RWPE2 (cell line): Measurements from ENCODE around the gene COL2A1.

Experiments
- ATAC-seq: fragments of 200-7000 bp; cut with Tn5 transposase; 3 replicates; pipeline ENCODE4 v1.9.1; 2021; ENCODE audit warnings: low read depth
- DNase-seq: peaks from one replicate; pipeline ENCODE4 v3.0.0-alpha.2; 2020; ENCODE audit warnings: low spot score
- H3K27ac ChIP-seq: fragments of 450-650 bp; 2 replicates; pipeline ENCODE4 v1.5.1; 2017; ENCODE audit warnings: mild to moderate bottlenecking; ENCODE audit not compliant: poor library complexity, severe bottlenecking
- H3K27me3 ChIP-seq: fragments of 250-450 bp; sonication (Bioruptor Pico); 2 replicates; pipeline ENCODE4 v1.5.1; 2021; ENCODE audit warnings: mild to moderate bottlenecking, moderate library complexity; ENCODE audit not compliant: insufficient read depth, poor library complexity, severe bottlenecking
- H3K36me3 ChIP-seq: fragments of 250-450 bp; sonication (Bioruptor Pico); 2 replicates; pipeline ENCODE4 v1.5.1; 2020; ENCODE audit warnings: low read depth, mild to moderate bottlenecking, moderate library complexity
- H3K4me1 ChIP-seq: fragments of 250-450 bp; sonication (Bioruptor Pico); 2 replicates; pipeline ENCODE4 v1.5.1; 2021; ENCODE audit warnings: mild to moderate bottlenecking, moderate library complexity; ENCODE audit not compliant: insufficient read depth, poor library complexity, severe bottlenecking
- H3K4me3 ChIP-seq: fragments of 250-450 bp; sonication (Bioruptor Pico); 2 replicates; pipeline ENCODE4 v1.5.1; 2021; ENCODE audit warnings: mild to moderate bottlenecking, moderate library complexity; ENCODE audit not compliant: severe bottlenecking
- H3K9me3 ChIP-seq: fragments of 250-450 bp; sonication (Bioruptor Pico); 2 replicates; pipeline ENCODE4 v1.5.1; 2021; ENCODE audit warnings: mild to moderate bottlenecking, moderate library complexity; ENCODE audit not compliant: severe bottlenecking
- CTCF ChIP-seq: fragments of 450-650 bp; IDR thresholded peaks from one replicate; pipeline ENCODE4 v1.5.1; 2017; ENCODE audit warnings: mild to moderate bottlenecking, moderate library complexity; ENCODE audit not compliant: poor library complexity, severe bottlenecking

COL2A1 gene

DNA sequence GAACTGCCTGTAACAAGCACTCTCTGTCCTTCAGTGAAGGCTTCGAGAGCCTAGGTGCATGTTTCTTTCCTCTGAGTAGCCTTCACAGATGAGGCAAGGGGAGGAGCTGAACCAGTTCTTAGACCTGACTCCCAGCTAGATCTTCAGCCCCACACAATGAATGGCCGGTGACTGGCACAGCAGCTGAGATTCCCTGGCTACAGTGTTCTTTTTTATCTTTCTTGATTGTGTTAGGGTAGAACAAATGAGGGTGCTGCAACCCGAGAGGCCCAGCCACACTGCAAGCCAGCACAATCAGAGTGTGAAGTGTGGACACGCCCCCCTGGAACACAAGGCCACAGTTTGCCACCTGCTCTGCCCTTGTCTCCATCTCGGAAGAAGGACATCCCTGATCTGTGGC lies 19.1 kb upstream of the COL2A1 start:
- no peaks in the 10 kb centered on the region for H3K27me3 ChIP-seq
- H3K27ac ChIP-seq: no peak overlapping the region
- H3K9me3 ChIP-seq: no peaks in the 10 kb centered on the region
- no peak for ATAC-seq
- TF ChIP-seq CTCF: no peak
- peaks cover 3% of the 10 kb centered on the region for H3K4me1 ChIP-seq
- H3K36me3 ChIP-seq: no peaks in the 10 kb centered on the region
- no peak for DNase-seq
- no peak overlapping the region for H3K4me3 ChIP-seq

- Histone ChIP-seq H3K9me3 (no peaks in the 10 kb centered on the region), H3K27ac (no peak overlapping the region), H3K36me3 (no peaks in the 10 kb centered on the region), H3K27me3 (no peaks in the 10 kb centered on the region), H3K4me3 (no peak overlapping the region), H3K4me1 (peaks cover 3% of the 10 kb centered on the region)
- no peak for TF ChIP-seq CTCF
- ATAC-seq (no peak), DNase-seq (no peak)
Measured at GRCh38 chr12:48022676-48023385, 18.6 kb upstream of the COL2A1 start.

- no peak for ATAC-seq
- Histone ChIP-seq H3K4me1 (peaks cover 3% of the 10 kb centered on the region), H3K27ac (no peak overlapping the region), H3K4me3 (no peak overlapping the region), H3K27me3 (no peaks in the 10 kb centered on the region), H3K36me3 (no peaks in the 10 kb centered on the region), H3K9me3 (no peaks in the 10 kb centered on the region)
- no peak for TF ChIP-seq CTCF
- no peak for DNase-seq
Measured at GRCh38 chr12:48022180-48022521, 17.9 kb upstream of the COL2A1 start.

- Histone ChIP-seq H3K4me1 (peaks cover 3% of the 10 kb centered on the region), H3K4me3 (no peak overlapping the region), H3K27me3 (no peaks in the 10 kb centered on the region), H3K36me3 (no peaks in the 10 kb centered on the region), H3K9me3 (no peaks in the 10 kb centered on the region), H3K27ac (no peak overlapping the region)
- TF ChIP-seq CTCF: no peak
- peak; percentile 85 for ATAC-seq
- DNase-seq: no peak
Measured at GRCh38 chr12:48021485-48022179, 17.4 kb upstream of the COL2A1 start.

DNA sequence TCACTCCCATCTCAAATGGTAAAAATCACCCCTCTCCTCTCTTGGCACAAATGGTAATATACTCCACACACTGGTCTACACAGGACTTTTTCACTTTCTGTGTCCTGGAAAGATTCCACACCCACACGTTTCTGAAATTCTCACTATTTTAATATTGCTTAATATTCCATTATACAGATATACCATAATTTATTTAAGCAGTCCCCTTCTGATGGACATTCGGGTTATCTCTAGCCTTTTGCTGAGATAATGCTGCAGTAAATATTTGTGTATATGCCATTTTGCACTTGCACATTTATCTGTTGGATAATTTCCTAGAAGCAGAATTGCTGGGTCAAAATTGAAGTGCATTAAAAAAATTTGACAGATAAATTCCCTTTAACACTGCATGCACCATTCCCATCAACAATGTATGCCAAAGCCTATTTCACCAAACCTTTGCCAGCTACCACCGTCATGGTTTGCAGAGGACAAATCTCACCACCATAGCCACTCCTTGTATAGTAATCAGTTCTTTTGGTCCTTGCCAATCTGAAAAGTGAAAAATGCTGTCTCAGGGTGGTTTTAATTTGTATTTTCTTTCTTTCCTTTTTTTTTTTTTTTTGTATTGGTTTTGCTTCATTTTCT lies 15.5 kb upstream of the COL2A1 start:
- no peaks in the 10 kb centered on the region for H3K36me3 ChIP-seq

More for the DNA sequence above, 15.5 kb upstream of the COL2A1 start:
- H3K4me1 ChIP-seq: peaks cover 3% of the 10 kb centered on the region
- no peaks in the 10 kb centered on the region for H3K9me3 ChIP-seq
- H3K27ac ChIP-seq: no peak overlapping the region
- TF ChIP-seq CTCF: no peak
- H3K27me3 ChIP-seq: no peaks in the 10 kb centered on the region
- H3K4me3 ChIP-seq: no peak overlapping the region
- DNase-seq (no peak), ATAC-seq (no peak)
